ENCODE data around the gene TNRC18. TPM values are rescaled to one million over a fixed set of nuclear protein-coding genes. Genes with fewer than 3 reads are reported as not detected.

TNRC18 gene
- total RNA-seq, 4 donors from 2014 or later = 112 to 325 (median 211) TPM

- Histone ChIP-seq H3K9me3 (peaks cover 0 to 4% (median 0%) of the 10 kb centered on the region in 4 donors), H3K27me3 (no peaks in the 10 kb centered on the region), H3K36me3 (peaks cover 0 to 5% (median 0%) of the 10 kb centered on the region in 3 donors), H3K27ac (no peak overlapping the region), H3K4me1 (no peaks in the 10 kb centered on the region), H3K4me3 (no peak overlapping the region)
- no peak for TF ChIP-seq CTCF (IDR thresholded peaks at IDR 0.05)
- no peak for TF ChIP-seq POLR2A (IDR thresholded peaks at IDR 0.05)
- no peak for DNase-seq
These were observed 12.5 kb upstream of the TNRC18 start for GRCh38 chr7:5436003-5436678.

- peaks cover 0 to 4% (median 0%) of the 10 kb centered on the region in 4 donors for H3K9me3 ChIP-seq
- H3K4me3 ChIP-seq = no peak overlapping the region
- peaks cover 0 to 2% (median 0%) of the 10 kb centered on the region in 4 donors for H3K4me1 ChIP-seq
- H3K27ac ChIP-seq = no peak overlapping the region
- no peaks in the 10 kb centered on the region for H3K27me3 ChIP-seq
- no peak for DNase-seq
- peaks cover 0 to 5% (median 0%) of the 10 kb centered on the region in 3 donors for H3K36me3 ChIP-seq
- TF ChIP-seq CTCF (IDR thresholded peaks at IDR 0.05) = no peak
- no peak for TF ChIP-seq POLR2A (IDR thresholded peaks at IDR 0.05)
These were observed 11.8 kb upstream of the TNRC18 start for GRCh38 chr7:5435291-5436002.

DNA sequence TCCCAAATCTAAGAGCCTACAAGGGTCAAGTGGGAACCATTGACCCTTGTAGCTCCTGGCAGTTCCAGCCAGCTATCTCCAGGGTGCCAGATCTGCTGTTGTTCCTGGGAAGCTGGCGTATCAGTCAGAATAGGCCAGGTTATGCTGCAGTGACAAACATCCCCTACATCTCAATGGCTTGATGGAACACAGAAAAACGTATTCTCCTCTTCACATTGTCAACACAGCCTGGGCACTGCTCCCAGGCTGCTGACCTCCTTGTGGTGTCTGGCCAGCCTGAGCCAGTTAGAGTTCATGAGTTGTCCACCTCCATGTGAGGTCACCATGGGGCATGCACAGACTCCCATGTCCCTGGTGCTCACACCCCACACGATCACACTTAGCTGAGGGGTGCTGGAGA, 9.5 kb upstream of the TNRC18 start:
- Histone ChIP-seq H3K27ac (no peak overlapping the region), H3K4me3 (no peak overlapping the region)
- TF ChIP-seq CTCF (IDR thresholded peaks at IDR 0.05) (no peak), POLR2A (IDR thresholded peaks at IDR 0.05) (no peak)

DNA sequence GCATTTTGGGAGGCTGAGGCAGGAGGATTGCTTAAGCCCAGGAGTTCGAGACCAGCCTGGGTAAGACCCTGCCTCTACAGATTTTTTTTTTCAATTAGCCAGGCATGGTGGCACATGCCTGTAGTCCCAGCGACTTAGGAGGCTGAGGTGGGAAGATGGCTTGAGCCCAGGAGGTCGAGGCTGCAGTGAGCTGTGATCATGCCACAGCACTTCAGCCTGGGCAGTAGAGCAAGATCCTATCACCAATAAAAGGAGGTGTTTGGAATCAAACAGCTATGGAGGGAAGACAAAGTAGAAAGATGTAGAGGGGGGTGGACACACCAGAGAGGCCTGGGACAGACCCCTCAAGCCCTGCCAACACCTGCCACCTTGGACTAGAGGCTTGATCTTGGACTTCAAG, 9.1 kb upstream of the TNRC18 start:
- H3K27me3 ChIP-seq = no peaks in the 10 kb centered on the region
- no peak overlapping the region for H3K27ac ChIP-seq
- H3K36me3 ChIP-seq = peaks cover 0 to 5% (median 0%) of the 10 kb centered on the region in 3 donors
- DNase-seq = no peak
- no peak for TF ChIP-seq POLR2A (IDR thresholded peaks at IDR 0.05)
- TF ChIP-seq CTCF (IDR thresholded peaks at IDR 0.05) = no peak
- H3K4me1 ChIP-seq = peaks cover 0 to 26% (median 13%) of the 10 kb centered on the region in 4 donors
- H3K4me3 ChIP-seq = no peak overlapping the region
- peaks cover 0 to 4% (median 0%) of the 10 kb centered on the region in 4 donors for H3K9me3 ChIP-seq

More for the DNA sequence above, 9.5 kb upstream of the TNRC18 start:
- peaks cover 0 to 25% (median 11%) of the 10 kb centered on the region in 4 donors for H3K4me1 ChIP-seq
- H3K36me3 ChIP-seq = peaks cover 0 to 5% (median 0%) of the 10 kb centered on the region in 3 donors
- DNase-seq = no peak
- H3K9me3 ChIP-seq = peaks cover 0 to 4% (median 0%) of the 10 kb centered on the region in 4 donors
- no peaks in the 10 kb centered on the region for H3K27me3 ChIP-seq

DNA sequence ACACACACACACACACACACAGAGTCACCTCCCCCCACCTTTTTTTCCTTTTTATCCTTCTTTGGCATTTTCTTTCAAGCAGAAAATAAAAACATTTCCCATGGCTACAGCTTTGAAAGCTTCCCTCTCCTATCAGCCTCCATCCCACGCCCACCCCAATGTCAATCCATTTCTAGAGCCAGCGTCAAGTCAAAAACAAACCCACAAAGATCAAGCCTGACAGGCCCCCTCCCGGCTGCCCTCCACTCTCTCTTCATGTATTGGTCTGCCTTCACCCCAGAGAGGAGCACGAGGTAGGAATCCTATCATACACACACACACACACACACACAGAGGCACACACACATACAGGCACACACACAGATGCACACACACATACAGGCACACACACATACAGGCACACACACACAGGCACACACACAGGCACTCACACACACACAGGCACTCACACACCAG, 8.0 kb upstream of the TNRC18 start:
- no peak overlapping the region for H3K4me3 ChIP-seq
- H3K27ac ChIP-seq = no peak overlapping the region
- no peak for DNase-seq
- H3K4me1 ChIP-seq = peaks cover 0 to 26% (median 13%) of the 10 kb centered on the region in 4 donors
- H3K9me3 ChIP-seq = peaks cover 0 to 4% (median 0%) of the 10 kb centered on the region in 4 donors
- peaks cover 0 to 5% (median 0%) of the 10 kb centered on the region in 3 donors for H3K36me3 ChIP-seq
- no peaks in the 10 kb centered on the region for H3K27me3 ChIP-seq
- no peak for TF ChIP-seq CTCF (IDR thresholded peaks at IDR 0.05)
- no peak for TF ChIP-seq POLR2A (IDR thresholded peaks at IDR 0.05)

Measured in Peyer's patch (tissue), 4 donors.